ENCODE measurements around the gene SLC25A22.

SLC25A22 gene

DNA sequence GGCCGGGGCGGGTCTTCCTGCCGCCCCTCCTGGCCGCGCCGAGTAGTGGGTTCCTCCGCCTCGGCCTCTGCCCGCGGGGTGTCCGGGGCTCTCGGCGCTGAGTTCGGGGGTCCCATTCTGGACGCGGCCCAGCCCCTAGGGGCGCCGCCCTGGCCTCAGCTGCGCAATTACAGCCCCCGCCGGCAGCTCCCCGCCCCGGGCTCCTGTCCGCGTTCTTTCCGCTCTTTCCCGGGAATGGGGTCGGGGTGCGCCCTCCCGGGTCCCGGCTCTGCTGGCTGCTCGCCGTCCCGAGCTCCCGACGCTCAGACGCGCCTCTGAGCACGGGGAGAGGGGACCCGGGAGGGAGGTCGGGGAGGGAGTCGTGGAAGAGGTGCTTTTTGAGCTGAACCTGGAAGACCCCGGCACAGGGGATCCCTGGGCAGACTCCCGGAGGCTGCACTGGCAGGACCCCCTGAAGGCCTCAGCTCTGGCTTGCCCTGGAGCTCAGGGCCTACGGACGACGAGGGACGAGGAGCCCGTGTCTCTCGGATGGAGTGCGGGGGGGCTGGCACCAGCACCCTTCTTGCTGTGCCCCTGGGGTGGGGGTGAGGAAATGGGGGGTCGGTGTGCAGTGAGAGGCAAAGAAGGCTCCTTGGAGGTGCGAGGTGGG is 45.1 kb upstream of the SLC25A22 start:
- no peak for DNase-seq (ENCODE audit: low read depth)
- H3K4me3 ChIP-seq (ENCODE audit: low read depth, low read length), result peak overlapping the region; percentile 98
- TF ChIP-seq, protein P1, sequence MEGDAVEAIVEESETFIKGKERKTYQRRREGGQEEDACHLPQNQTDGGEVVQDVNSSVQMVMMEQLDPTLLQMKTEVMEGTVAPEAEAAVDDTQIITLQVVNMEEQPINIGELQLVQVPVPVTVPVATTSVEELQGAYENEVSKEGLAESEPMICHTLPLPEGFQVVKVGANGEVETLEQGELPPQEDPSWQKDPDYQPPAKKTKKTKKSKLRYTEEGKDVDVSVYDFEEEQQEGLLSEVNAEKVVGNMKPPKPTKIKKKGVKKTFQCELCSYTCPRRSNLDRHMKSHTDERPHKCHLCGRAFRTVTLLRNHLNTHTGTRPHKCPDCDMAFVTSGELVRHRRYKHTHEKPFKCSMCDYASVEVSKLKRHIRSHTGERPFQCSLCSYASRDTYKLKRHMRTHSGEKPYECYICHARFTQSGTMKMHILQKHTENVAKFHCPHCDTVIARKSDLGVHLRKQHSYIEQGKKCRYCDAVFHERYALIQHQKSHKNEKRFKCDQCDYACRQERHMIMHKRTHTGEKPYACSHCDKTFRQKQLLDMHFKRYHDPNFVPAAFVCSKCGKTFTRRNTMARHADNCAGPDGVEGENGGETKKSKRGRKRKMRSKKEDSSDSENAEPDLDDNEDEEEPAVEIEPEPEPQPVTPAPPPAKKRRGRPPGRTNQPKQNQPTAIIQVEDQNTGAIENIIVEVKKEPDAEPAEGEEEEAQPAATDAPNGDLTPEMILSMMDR (IDR thresholded peaks at IDR 0.05; ENCODE audit: low read depth, low read length, missing control alignments), result no peak

- TF ChIP-seq, protein P1 (IDR thresholded peaks at IDR 0.05; ENCODE audit: low read depth, low read length, missing control alignments), result no peak
- peak within 1 kb of the TSS; percentile 98 for H3K4me3 ChIP-seq (ENCODE audit: low read depth, low read length)
- peak; percentile 55 for DNase-seq (ENCODE audit: low read depth)
Measured at GRCh38 chr11:842370-843002, 44.4 kb upstream of the SLC25A22 start, which contains the start of the genes POLR2L and TSPAN4. TSS of gene POLR2L (minus strand) at chr11:842529. CDS start at chr11:842508, 21 bp downstream. TSS of gene TSPAN4 (plus strand) at chr11:842852. CDS start at chr11:850305, 7,453 bp downstream.

DNA sequence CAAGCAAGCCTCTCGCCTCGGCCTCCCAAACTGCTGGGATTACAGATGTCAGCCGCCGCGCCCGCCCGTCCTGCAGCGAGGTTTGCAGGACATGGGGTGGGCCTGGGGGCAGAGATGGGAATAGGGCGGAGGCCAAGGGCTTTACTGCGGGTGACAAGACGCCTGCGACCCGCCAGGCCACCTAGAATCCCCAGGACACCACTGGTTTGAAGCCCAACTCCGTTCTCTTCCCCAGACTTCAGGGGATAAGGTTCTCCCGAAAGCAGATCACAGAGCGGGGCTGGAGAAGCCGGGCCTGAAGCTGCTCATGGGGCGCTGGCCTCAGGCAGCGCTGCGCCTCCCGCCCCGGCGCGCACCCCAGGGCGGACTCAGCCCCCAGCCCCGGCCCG is 43.9 kb upstream of the SLC25A22 start:
- TF ChIP-seq, protein P1 (IDR thresholded peaks at IDR 0.05; ENCODE audit: low read depth, low read length, missing control alignments), result no peak
- DNase-seq (ENCODE audit: low read depth), result no peak
- peak overlapping the region; percentile 98 for H3K4me3 ChIP-seq (ENCODE audit: low read depth, low read length)

DNA sequence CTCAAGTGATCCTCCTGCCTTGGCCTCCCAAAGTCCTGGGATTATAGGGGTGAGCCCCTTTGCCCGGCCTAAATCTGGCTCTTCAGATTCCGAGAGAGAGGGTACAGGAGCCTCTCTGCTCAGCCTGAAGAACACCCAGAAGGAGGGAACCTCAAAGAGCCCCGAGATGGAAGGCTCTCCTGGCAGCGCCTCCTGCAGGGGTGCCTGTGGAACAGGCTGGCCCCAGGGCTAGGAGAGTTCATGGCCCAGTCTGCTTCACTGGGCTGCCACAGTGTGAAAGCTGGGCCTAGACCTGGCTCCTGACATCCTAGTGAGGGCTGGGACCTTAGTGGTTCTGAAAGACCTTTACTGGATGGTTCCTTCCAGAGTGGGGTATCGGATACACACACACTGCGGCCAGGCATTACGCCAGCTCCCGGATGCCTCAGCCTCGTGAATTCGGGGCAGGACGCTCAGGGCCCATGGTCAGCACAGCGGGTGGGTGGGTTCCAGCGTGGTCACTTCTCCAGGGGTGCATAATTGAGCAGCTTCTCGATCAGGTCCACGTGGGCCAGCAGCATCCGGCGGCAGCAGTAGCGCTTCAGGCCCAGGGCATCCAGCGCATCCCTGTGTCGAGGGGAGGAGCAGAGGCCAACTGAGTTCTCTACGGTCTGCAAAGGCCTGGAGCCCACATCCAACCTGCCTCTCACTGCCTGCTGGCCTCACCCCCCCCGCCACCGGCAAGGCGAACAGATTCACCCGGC is 42.0 kb upstream of the SLC25A22 start:
- TF ChIP-seq, protein P1 (IDR thresholded peaks at IDR 0.05; ENCODE audit: low read depth, low read length, missing control alignments), result peak; percentile 32
- DNase-seq (ENCODE audit: low read depth), result no peak
- no peak overlapping the region for H3K4me3 ChIP-seq (ENCODE audit: low read depth, low read length)

- DNase-seq (ENCODE audit: low read depth), result no peak
- no peak overlapping the region for H3K4me3 ChIP-seq (ENCODE audit: low read depth, low read length)
- TF ChIP-seq, protein P1 (IDR thresholded peaks at IDR 0.05; ENCODE audit: low read depth, low read length, missing control alignments), result no peak
Measured at GRCh38 chr11:839280-839623, 41.2 kb upstream of the SLC25A22 start.

DNA sequence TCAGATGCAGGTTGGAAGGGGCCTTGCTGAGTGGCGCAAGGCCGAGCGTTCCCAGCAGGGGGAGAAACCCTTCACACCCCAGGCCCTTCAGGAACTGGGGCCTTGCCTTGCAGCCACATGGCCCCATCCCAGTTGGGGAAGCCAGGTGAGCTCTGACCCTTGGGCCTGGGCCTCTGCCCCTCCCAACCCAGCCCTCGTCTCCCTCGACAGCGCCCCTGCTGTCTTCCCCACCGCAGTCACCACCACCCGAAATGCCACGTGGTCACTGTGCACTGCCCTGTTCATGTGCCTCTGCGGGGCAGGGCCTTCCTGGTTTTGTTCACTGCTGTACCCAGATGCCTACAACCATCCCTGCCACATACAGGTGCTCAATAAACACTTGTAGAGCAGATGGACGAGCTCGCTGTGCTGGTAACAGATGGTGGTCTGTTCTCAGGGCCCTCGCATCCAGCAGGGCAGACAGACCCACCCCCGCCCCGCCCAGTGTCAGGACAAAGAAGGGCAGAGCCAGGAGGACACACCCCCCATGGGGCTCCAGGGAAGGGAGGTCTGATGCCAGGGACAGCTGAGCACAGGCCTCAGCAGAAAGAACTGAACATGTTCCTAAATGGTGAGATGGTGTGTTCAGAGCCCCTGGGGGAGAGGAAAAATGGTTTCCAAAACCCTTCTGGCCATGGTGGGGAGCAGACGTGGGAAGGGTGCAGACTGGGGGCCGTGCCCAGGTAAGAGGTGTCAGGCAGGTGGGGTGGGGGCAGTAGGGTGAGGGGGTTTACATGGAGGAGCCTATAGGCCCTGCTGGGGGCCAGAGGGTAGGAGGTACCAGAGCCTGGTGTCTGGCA is 40.6 kb upstream of the SLC25A22 start:
- DNase-seq (ENCODE audit: low read depth), result no peak
- TF ChIP-seq, protein P1 (IDR thresholded peaks at IDR 0.05; ENCODE audit: low read depth, low read length, missing control alignments), result no peak
- H3K4me3 ChIP-seq (ENCODE audit: low read depth, low read length), result no peak overlapping the region

Measured in GM12864 (cell line).